ENCODE results near the gene COL6A1. TPM values are rescaled to one million over a fixed set of nuclear protein-coding genes. Genes with fewer than 3 reads are reported as not detected.
A peak's percentile ranks its signal among the peaks of the same experiment; 100 is the strongest.

The COL6A1 gene
- total RNA-seq, 1 donor from 2014 or later = 154 TPM

DNA sequence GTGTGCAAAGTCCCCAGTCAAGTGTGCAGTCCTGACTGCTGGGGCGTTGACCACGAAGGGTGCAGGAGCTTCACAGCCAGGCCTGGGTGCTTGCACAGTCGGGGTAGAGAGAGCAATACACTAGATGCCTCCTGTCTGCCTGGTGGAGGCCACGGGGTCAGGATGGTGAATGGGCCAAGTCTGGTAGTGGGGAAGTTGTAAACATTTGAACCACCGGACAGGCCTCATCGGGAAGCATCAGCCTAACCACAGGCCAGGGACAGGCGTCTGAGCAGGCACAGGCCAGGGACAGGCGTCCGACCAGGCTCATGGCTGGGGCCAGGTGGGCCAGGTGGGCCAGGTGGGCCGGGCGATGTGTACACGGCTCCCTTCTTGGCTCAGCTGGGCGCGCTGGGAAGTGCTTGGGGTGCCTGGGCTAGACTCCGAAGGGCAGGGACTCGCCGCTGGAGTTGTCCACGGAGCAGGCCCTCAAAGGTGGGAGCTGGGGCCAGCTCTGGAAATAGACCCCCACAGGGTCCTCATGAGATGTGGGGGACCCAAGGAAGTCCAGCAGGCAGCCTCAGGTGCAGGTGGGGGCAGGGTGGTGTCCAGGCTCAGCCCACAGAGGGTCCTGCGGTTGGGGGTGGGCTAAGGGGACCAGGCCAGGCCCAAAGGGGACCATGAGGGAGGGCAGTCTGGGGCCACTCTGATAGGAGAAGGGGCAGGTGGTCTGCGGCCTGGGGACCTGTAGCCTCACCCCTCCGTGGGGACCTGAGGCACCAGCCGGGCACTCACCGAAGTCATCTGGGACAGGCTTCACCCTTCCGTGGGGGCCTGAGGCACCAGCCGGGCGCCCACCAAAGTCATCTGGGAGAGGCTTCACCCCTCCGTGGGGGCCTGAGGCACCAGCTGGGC lies 15.0 kb downstream of the COL6A1 start:
- Histone ChIP-seq H3K27ac (replicated peaks) (no peak overlapping the region), H3K4me3 (no peak overlapping the region), H3K9me3 (replicated peaks) (no peaks in the 10 kb centered on the region), H3K27me3 (ENCODE audit: low read depth) (no peaks in the 10 kb centered on the region), H3K36me3 (peaks cover 91% of the 10 kb centered on the region), H3K4me1 (peaks cover 25% of the 10 kb centered on the region)
- no peak for TF ChIP-seq CTCF (IDR thresholded peaks at IDR 0.05; ENCODE audit: borderline replicate concordance)
- peak; percentile 11 for DNase-seq
- intact Hi-C loops (cut with micrococcal nuclease) = no loop called here

GRCh38 chr21:45997205-45997494 lies 15.6 kb downstream of the COL6A1 start:
- no peaks in the 10 kb centered on the region for H3K27me3 ChIP-seq (ENCODE audit: low read depth)
- no peak overlapping the region for H3K27ac ChIP-seq (replicated peaks)
- H3K9me3 ChIP-seq (replicated peaks) = no peaks in the 10 kb centered on the region
- peaks cover 19% of the 10 kb centered on the region for H3K4me1 ChIP-seq
- DNase-seq = no peak
- no peak overlapping the region for H3K4me3 ChIP-seq
- H3K36me3 ChIP-seq = peaks cover 91% of the 10 kb centered on the region
- intact Hi-C loops (cut with micrococcal nuclease) = no loop called here
- no peak for TF ChIP-seq CTCF (IDR thresholded peaks at IDR 0.05; ENCODE audit: borderline replicate concordance)

GRCh38 chr21:45997495-45998275 lies 16.1 kb downstream of the COL6A1 start:
- Histone ChIP-seq H3K27ac (replicated peaks) (no peak overlapping the region), H3K9me3 (replicated peaks) (no peaks in the 10 kb centered on the region), H3K4me1 (peaks cover 14% of the 10 kb centered on the region), H3K4me3 (no peak overlapping the region), H3K27me3 (ENCODE audit: low read depth) (no peaks in the 10 kb centered on the region), H3K36me3 (peaks cover 91% of the 10 kb centered on the region)
- DNase-seq = peak; percentile 15
- TF ChIP-seq CTCF (IDR thresholded peaks at IDR 0.05; ENCODE audit: borderline replicate concordance) = no peak
- intact Hi-C loops (cut with micrococcal nuclease) = no loop called here

DNA sequence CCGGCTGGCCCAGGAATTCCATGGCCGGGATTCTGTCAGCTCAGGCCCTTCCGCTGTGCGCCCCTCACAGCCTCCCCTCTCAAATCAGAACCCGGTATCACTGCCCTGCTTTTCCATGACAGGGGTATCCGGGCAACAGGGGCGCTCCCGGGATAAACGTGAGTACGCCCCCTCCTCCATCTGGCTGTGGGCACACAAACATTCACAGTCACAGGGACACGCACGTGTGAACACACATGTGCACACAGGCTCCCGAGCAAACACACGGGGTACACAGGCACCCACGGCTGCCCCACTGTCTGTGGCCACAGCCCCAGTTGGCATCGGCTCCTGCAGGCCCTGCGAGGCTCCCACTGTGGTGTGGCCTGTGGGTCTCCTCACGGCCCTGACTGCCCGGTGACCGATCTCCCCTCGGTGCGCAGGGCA lies 16.7 kb downstream of the COL6A1 start:
- Histone ChIP-seq H3K4me3 (no peak overlapping the region), H3K27me3 (ENCODE audit: low read depth) (no peaks in the 10 kb centered on the region), H3K9me3 (replicated peaks) (no peaks in the 10 kb centered on the region), H3K27ac (replicated peaks) (no peak overlapping the region), H3K36me3 (peaks cover 91% of the 10 kb centered on the region), H3K4me1 (peaks cover 8% of the 10 kb centered on the region)
- intact Hi-C loops (cut with micrococcal nuclease) = no loop called here
- TF ChIP-seq CTCF (IDR thresholded peaks at IDR 0.05; ENCODE audit: borderline replicate concordance) = no peak
- peak; percentile 11 for DNase-seq

DNA sequence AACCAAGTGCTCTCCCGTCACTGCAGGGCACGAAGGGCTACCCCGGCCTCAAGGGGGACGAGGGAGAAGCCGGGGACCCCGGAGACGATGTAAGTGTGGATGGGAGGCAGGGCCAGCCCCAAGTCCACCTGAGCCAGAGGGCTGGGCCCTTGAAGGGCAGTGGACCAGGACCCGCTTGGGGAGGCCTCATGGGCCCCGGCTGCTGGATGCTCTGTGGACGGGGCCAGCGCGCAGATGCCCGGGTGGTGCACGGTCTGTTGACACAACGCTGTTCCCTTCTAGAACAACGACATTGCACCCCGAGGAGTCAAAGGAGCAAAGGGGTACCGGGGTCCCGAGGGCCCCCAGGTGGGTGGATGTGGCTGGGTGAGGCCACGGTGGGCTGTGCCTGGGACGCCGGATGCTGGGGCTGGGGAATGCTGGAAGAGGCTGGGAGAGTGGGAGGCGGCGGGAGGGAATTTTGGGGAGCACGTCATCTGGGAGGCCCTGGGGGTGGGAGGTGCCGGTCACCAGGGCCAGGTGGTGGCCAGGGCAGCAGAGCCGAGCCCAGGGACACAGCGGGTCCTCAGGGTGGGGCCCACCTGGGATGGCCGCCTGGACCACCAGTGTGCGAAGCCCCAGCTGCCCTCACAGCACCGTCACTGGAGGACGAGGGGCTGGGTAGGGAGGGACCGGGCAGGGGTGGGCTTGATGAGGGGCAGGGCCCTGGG lies 17.5 kb downstream of the COL6A1 start:
- no peak for TF ChIP-seq CTCF (IDR thresholded peaks at IDR 0.05; ENCODE audit: borderline replicate concordance)
- peaks cover 91% of the 10 kb centered on the region for H3K36me3 ChIP-seq
- H3K9me3 ChIP-seq (replicated peaks) = no peaks in the 10 kb centered on the region
- peak; percentile 9 for DNase-seq
- intact Hi-C loops (cut with micrococcal nuclease) = no loop called here
- H3K4me1 ChIP-seq = peaks cover under 1% of the 10 kb centered on the region
- no peaks in the 10 kb centered on the region for H3K27me3 ChIP-seq (ENCODE audit: low read depth)
- no peak overlapping the region for H3K4me3 ChIP-seq
- no peak overlapping the region for H3K27ac ChIP-seq (replicated peaks)

Data from left ventricle myocardium inferior (tissue), 1 donor.